Right kidney (tissue), 1 donor: ENCODE results near the gene SYPL2.
A peak's percentile ranks its signal among the peaks of the same experiment; 100 is the strongest.
"Not testable (repeated sequence)": the region's sequence is repeated elsewhere in the genome, so short reads cannot be mapped to it uniquely, and the experiment has no call there.

ENCODE experiments used
- DNase-seq: peaks from one replicate; pipeline ENCODE4 v3.0.0-alpha.2; 2016

The SYPL2 gene

GRCh38 chr1:109470245-109470644 is 3.9 kb downstream of the SYPL2 start:
- no peak for DNase-seq

- no peak for DNase-seq
These were observed 6.4 kb downstream of the SYPL2 start for GRCh38 chr1:109472779-109473178.

GRCh38 chr1:109473284-109474057 is 7.1 kb downstream of the SYPL2 start:
- not testable (repeated sequence) for DNase-seq

- DNase-seq, result no peak
These were observed 8.4 kb downstream of the SYPL2 start for GRCh38 chr1:109474697-109475096.

- no peak for DNase-seq
These were observed 8.9 kb downstream of the SYPL2 start for GRCh38 chr1:109475261-109475660.

GRCh38 chr1:109476825-109477224 is 10.5 kb downstream of the SYPL2 start:
- DNase-seq, result no peak

- no peak for DNase-seq
These were observed 11.5 kb downstream of the SYPL2 start for GRCh38 chr1:109477821-109478220.

- DNase-seq, result no peak
These were observed 12.5 kb downstream of the SYPL2 start for GRCh38 chr1:109478806-109479205.

- DNase-seq, result no peak
These were observed 13.0 kb downstream of the SYPL2 start for GRCh38 chr1:109479311-109479710.

GRCh38 chr1:109479901-109480300 is 13.6 kb downstream of the SYPL2 start:
- no peak for DNase-seq

- DNase-seq, result no peak
These were observed 15.3 kb downstream of the SYPL2 start for GRCh38 chr1:109481646-109482045.

GRCh38 chr1:109482242-109482641 is 15.9 kb downstream of the SYPL2 start:
- DNase-seq, result no peak

- DNase-seq, result peak; percentile 85
These were observed 16.7 kb downstream of the SYPL2 start for GRCh38 chr1:109482791-109483671.

GRCh38 chr1:109483672-109484518 is 17.5 kb downstream of the SYPL2 start, which contains the start of gene ATXN7L2:
Gene ATXN7L2, plus strand, starts transcription at chr1:109483905. Its CDS starts 49 bp downstream, at chr1:109483954.
- peak; percentile 96 for DNase-seq

GRCh38 chr1:109484519-109484975 is 18.2 kb downstream of the SYPL2 start:
- no peak for DNase-seq

GRCh38 chr1:109485001-109485400 is 18.7 kb downstream of the SYPL2 start:
- DNase-seq, result no peak

- no peak for DNase-seq
These were observed 20.9 kb downstream of the SYPL2 start for GRCh38 chr1:109487261-109487660.

- DNase-seq, result no peak
These were observed 21.9 kb downstream of the SYPL2 start for GRCh38 chr1:109488201-109488600.

GRCh38 chr1:109488696-109489095 is 22.4 kb downstream of the SYPL2 start:
- no peak for DNase-seq

- no peak for DNase-seq
These were observed 23.9 kb downstream of the SYPL2 start for GRCh38 chr1:109490029-109490933.

- no peak for DNase-seq
These were observed 24.6 kb downstream of the SYPL2 start for GRCh38 chr1:109490934-109491302.
